DMS53 treated with DMSO at 0.1 percent for 48 hours (cell line): ENCODE data around the gene GARNL3.
A peak's percentile ranks its signal among the peaks of the same experiment; 100 is the strongest.

ENCODE experiments used
- DNase-seq: peaks from one replicate; lab custom pipeline; 2025; ENCODE audit not compliant: unreplicated experiment; lab: John Stamatoyannopoulos, UW

The GARNL3 gene

DNA sequence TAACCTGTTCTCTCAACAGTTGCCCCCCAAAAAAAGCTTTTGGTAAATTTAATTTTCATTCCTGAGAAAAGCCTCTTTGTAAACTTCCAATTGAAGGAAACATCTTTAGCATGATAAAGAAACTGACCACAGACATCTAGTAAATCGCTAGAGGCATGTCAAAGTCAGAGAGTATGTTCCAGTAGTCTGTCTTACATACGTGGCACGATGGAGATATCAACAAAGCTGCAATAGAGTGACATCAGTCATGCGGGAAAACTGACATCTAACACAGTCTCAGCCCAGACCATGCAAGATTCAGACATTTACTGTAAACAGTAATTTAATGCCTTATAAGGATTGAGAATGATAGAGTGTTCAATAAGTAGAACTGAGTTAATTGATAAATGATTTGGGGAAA is 45.1 kb downstream of the GARNL3 start:
- DNase-seq: no peak

DNA sequence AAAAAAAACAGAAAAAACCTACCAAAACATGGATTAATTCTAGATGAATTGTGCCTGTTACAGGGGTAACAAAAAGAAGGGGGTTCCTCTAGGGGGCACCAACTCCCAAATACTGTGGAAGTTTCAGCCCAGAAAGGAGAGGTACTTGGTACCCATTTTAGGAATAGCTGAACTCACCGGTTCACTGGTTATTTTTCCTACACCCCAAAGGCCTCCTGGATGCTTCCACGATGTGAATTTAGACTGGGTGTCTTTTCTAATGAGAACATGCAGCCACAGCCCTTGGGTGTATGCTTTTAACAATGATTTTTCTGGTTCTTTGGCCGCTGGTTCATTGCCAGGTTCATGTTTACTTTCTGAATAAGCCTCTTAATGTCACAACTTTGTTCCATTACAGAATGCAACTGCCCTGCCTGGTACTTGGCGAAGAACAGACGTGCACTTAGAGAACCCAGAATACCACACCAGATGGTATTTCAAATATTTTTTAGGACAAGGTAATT is 46.7 kb downstream of the GARNL3 start:
- peak; percentile 66 for DNase-seq

GRCh38 chr9:127313042-127313560 is 48.5 kb downstream of the GARNL3 start:
- no peak for DNase-seq

DNA sequence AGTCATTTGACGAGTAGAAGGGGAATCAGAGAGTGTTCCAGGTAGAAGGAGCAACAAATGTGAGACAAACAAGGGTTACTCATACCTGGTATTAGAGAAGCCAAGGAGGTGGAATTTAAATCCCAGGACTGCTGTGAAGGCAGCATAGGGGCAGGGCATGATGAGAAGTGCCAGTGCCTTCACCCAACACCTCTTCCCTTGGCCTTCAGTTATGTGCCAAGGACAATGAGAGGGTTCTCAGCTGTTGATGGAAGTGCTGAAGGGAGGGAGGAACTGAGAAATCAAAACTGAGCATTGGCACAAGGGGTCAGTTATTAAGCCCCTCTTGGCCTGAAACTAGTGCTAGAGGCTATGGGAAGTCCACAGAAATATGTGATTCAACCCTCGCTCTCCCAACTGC is 50.3 kb downstream of the GARNL3 start:
- DNase-seq: no peak

- no peak for DNase-seq
Measured at GRCh38 chr9:127316586-127317323, 52.2 kb downstream of the GARNL3 start.

- no peak for DNase-seq
Measured at GRCh38 chr9:127318651-127319167, 54.1 kb downstream of the GARNL3 start.

DNA sequence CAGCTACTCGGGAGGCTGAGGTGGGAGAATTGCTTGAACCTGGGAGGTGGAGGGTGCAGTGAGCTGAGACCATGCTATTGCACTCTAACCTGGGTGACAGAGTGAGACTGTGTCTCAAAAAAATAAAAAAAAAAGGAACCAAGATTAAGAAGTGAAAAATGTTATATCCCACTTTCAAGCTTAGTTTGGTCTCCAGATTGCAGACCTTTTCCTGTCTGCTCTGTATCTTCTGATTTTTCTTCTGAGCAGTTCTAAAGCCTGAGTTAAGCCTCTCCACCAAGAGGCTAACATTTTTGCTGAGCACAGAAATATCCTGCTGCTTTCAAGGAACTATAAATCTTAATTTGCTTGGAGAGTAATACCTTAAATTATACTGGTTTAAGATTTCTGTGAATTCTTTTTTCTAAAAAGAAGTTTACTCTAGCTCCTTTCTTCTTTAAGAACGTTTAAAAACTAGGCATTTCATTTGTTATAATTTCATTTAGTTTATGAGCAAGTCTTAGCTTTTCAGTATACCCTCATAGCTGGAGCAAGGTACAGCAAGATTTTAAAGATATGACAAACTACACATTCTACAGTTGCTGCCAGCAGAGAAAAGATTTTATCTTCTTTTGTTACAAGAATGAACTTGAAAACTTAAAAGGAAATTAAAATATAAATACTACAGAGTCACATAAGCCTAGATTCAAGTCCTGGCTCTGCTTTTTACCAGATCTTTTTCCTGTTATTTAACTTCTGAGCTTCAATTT is 55.0 kb downstream of the GARNL3 start:
- no peak for DNase-seq

DNA sequence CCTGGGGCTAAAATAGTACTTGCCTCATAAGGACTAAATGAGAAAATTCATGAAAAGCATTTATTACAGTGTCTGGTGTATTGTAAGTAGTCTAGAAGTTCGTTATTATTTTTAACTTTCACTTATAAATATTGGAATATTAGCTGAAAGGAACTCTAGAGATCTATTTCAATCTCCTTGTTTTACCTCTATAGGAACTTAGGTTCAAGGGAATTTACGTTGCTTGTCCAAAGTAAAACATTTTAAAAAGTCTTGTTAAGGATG is 55.5 kb downstream of the GARNL3 start:
- no peak for DNase-seq

- DNase-seq: no peak
Measured at GRCh38 chr9:127323393-127323792, 58.8 kb downstream of the GARNL3 start.

- peak; percentile 87 for DNase-seq
Measured at GRCh38 chr9:127330501-127330900, 65.9 kb downstream of the GARNL3 start.

DNA sequence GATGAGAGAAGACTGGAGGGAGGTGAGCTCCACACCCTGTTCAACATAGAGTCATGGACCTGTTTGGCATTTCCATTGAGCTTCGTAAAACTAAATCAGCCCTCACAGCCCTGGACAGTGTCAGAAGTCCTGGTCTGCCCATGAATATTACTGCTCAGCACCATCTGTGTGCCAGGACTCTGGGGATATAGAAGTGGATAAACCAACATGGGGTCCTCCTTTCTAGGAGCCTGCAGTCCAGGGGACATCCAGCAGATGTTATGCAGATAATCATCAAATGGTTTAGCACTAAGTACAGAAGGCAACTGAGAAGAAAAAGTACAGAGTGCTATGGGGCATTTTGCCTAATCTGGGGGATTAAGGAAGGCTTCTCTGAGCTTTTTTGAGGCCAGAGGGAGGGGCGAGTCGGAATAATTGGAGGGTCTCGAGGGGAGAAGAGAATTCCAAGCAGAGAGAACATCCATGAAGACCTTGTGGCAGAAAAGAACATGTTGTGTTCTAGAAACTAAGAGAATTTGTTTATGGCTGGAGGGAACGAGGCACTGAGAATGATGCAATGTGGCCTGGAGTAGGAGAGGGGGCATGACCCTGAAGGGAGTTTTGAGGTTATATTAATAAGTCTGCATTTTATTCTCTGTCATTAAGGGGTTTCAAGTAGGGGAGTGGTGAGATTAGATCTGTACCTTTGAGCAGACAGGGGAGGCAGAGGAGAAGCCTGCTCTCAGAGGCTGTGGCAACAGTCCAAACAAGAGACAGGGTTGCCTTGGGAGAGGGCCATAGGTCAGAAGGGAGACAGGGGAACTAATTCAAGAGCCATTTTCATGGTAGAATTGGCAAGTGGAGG is 68.9 kb downstream of the GARNL3 start:
- DNase-seq: peak; percentile 50

DNA sequence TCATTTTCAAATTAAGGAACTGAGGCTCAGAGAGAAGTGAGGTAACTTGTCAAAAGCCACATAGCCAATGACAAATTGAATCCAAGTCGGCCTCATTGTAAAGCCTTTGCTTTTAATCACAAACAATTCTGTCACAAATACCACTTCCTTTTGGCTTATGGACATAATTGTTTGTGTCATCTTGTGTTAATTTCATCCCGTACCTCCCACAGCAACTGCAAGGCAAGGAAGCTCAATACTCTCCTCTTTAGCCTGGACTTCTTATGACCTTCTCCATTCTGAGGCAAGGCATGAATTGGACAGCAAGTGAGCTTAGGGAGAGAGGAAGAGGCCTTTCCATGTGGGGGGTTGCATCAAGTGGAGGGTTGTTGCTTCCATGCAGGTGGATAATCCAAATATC is 70.2 kb downstream of the GARNL3 start:
- DNase-seq: no peak

DNA sequence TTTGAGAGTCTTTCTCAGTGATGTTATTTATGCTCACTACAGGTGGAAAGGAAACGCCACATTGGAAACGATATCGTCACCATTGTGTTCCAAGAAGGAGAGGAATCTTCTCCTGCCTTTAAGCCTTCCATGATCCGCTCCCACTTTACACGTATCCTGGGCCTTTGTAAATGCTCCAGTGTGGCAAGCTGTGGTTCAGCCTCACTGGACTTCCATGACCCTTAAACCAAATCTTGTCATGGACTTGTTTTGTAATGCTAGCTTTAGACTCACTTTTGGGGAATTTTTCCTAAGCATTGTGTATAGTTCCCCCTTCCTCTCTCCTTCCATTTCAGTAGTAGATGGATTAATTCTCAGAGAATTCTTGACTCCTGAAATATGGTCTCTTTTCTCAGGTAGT is 71.5 kb downstream of the GARNL3 start:
- no peak for DNase-seq

DNA sequence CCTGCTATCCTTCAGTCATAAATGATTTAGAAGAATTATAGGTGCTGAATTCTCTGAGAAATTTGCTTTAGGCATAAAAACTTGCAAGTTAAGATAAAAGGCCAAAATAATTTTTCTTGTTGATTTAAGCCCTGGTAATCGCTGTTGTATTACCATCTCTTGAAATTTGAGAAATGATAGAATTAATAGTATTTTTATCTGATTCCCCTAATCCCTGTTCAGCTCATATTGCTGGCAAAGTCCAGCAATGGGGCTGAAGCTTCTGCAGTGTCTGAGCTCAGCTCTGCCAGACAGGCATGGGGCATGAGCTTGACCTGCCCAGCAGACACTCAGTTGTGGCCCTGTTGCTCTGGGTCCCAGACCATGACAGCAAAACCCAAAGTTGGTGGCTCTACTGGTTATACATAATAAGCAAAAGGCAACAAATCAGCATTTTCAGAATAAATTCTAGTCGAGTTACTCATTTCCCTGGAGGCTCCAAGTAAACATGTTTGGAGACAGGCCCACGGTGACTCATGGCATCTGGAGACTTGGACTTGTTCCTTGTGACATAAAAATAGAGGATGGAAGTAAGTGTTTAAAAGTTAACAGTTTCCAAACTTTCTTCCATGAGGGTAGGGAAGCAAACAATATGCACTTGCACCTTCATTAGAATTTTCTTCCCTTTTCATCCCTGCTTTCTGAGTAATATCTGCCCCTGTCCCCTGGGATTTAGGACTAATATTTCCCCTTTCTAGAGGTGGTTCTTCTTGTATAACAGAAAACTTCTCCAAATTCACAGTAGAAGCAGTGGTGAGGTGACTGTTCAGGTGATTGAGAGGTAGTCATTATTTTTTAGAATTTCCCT is 72.2 kb downstream of the GARNL3 start:
- DNase-seq: peak; percentile 4

GRCh38 chr9:127340721-127341120 is 76.1 kb downstream of the GARNL3 start:
- DNase-seq: no peak

GRCh38 chr9:127341152-127341551 is 76.6 kb downstream of the GARNL3 start:
- DNase-seq: no peak

GRCh38 chr9:127344368-127345000 is 79.9 kb downstream of the GARNL3 start:
- no peak for DNase-seq

GRCh38 chr9:127345566-127345965 is 81.0 kb downstream of the GARNL3 start:
- DNase-seq: no peak

- DNase-seq: no peak
Measured at GRCh38 chr9:127346584-127346983, 82.0 kb downstream of the GARNL3 start.
